Panc1 (cell line): Measurements from ENCODE around the gene CNPY4. TPM values are rescaled to one million over a fixed set of nuclear protein-coding genes. Genes with fewer than 3 reads are reported as not detected.

Source experiments
- ATAC-seq: fragments of 200-7000 bp; cut with Tn5 transposase; 2 replicates; pipeline ENCODE4 v1.9.1; 2020; ENCODE audit warnings: mild to moderate bottlenecking, moderate library complexity
- BruUV-seq: library from RNA; stranded (reverse); fragments of 400-500 nt; replicated peaks from 2 replicates; lab custom pipeline; 2021; lab: Mats Ljungman, UMichigan
- CTCF ChIA-PET: fragments of 300-600 bp; sonication (Branson Sonifier 250); formaldehyde crosslinking; loops from one replicate; lab custom pipeline; 2022; ENCODE audit warnings: antibody characterized with exemption; lab: Charles Lee
- POLR2A ChIA-PET: fragments of 300-600 bp; sonication (Branson Sonifier 250); formaldehyde crosslinking; loops from one replicate; lab custom pipeline; 2022; ENCODE audit warnings: antibody characterized with exemption; lab: Charles Lee
- DNase-seq: peaks from one replicate; pipeline ENCODE4 v3.0.0-alpha.2; 2010; ENCODE audit warnings: low read depth, low spot score
- H3K27ac ChIP-seq: 2 replicates; pipeline ENCODE4 v1.5.1; 2011; ENCODE audit warnings: mild to moderate bottlenecking, low read length, inconsistent platforms
- H3K27me3 ChIP-seq: fragments of 200-500 bp; sonication (Bioruptor generic); 2 replicates; pipeline ENCODE4 v1.6.0; 2014; ENCODE audit warnings: low read length, inconsistent platforms; ENCODE audit not compliant: control insufficient read depth, insufficient read depth
- H3K36me3 ChIP-seq: fragments of 200-500 bp; sonication (Bioruptor generic); 2 replicates; pipeline ENCODE4 v1.5.1; 2014; ENCODE audit warnings: inconsistent platforms, mild to moderate bottlenecking, low read length, moderate library complexity; ENCODE audit not compliant: control insufficient read depth, insufficient read depth
- H3K4me1 ChIP-seq: 2 replicates; pipeline ENCODE4 v1.5.1; 2011; ENCODE audit warnings: inconsistent platforms, mild to moderate bottlenecking, low read length, moderate library complexity; ENCODE audit not compliant: control insufficient read depth, insufficient read depth
- H3K4me3 ChIP-seq, 2 experiments: 2 replicates each; pipeline ENCODE4 v1.5.1; 2011 to 2012; ENCODE audit warnings: low read depth in 2 of 2, low read length in 2 of 2, mild to moderate bottlenecking in 2 of 2, inconsistent platforms in 1 of 2, moderate library complexity in 1 of 2
- H3K9me3 ChIP-seq: fragments of 200-500 bp; sonication (Bioruptor generic); 2 replicates; pipeline ENCODE4 v1.5.1; 2014; ENCODE audit warnings: low read depth, mild to moderate bottlenecking, inconsistent platforms, low read length, moderate library complexity; ENCODE audit not compliant: control insufficient read depth, insufficient read depth
- POLR2AphosphoS5 ChIP-seq: IDR thresholded peaks from 2 replicates; pipeline ENCODE4 v1.6.1; 2012; ENCODE audit warnings: mild to moderate bottlenecking, low read depth, low read length, moderate library complexity
- SIN3A ChIP-seq: IDR thresholded peaks from 2 replicates; pipeline ENCODE4 v1.6.1; 2012; ENCODE audit warnings: low read depth, mild to moderate bottlenecking, low read length, moderate library complexity, borderline replicate concordance; ENCODE audit not compliant: insufficient read depth
- TCF7L2 ChIP-seq: IDR thresholded peaks from 2 replicates; pipeline ENCODE4 v1.6.1; 2011; ENCODE audit warnings: mild to moderate bottlenecking, low read depth, low read length, inconsistent platforms
- in situ Hi-C: cut with HindIII; loops from 2 replicates; pipeline ENCODE4 v1.10.0; 2016; ENCODE audit warnings: low sequenced_read_pairs, low pct_unique_long_range_greater_than_20kb
- intact Hi-C: fragments of 100-400 bp; cut with micrococcal nuclease; formaldehyde crosslinking; loops from one replicate; pipeline ENCODE4 v1.10.0; 2022; ENCODE audit not compliant: unreplicated experiment
- total RNA-seq: library from RNA; stranded (reverse); gene quantifications from one replicate; pipeline ENCODE4 v1.2.1, GENCODE V29; 2021; ENCODE audit not compliant: unreplicated experiment
- TF ChIP-seq, protein P1 (sequence below), 2 experiments: IDR thresholded peaks; 2 replicates each; pipeline ENCODE4 v1.6.1; 2011 to 2012; ENCODE audit warnings: low read depth in 2 of 2, control low read depth in 1 of 2, low read length in 1 of 2, mild to moderate bottlenecking in 1 of 2, moderate library complexity in 1 of 2; ENCODE audit not compliant: insufficient read depth in 1 of 2
- TF ChIP-seq, protein P2 (sequence below): fragments of 450-650 bp; IDR thresholded peaks from 2 replicates; pipeline ENCODE4 v1.5.1; 2017; ENCODE audit warnings: mild to moderate bottlenecking

CNPY4 gene
- total RNA-seq, 1 experiment from 2014 or later: 12.6 TPM

DNA sequence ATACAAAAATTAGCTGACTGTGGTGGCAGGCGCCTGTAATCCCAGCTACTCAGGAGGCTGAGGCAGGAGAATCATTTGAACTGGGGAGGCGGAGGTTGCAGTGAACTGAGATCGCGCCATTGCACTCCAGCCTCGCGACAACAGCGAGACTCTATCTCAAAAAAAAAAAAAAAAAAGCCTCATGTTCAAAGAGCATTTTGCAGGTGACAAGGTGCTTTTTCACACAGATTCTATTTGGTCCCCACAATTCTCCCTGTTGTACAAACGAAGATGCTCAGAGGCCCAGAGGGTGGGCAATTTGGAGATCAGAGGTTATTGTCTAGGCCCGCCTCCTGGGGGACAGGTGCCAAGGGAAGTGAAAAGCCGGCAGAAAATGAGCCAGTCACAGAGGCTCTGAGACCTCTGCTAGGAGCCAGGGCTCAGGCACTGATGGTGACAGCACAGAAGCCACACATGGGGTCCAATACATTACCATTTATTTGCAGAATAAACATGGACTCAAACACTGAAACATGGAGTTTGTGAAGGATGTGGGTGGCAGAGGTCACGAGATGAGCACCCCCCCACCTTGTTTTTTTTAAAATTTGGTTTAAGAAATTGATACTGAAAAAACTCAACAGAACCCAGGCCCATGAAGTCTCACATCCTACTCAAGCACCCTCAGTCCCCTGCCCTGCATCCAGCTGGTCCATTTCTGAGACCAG lies 49.9 kb downstream of the CNPY4 start:
- TF ChIP-seq, protein P1, sequence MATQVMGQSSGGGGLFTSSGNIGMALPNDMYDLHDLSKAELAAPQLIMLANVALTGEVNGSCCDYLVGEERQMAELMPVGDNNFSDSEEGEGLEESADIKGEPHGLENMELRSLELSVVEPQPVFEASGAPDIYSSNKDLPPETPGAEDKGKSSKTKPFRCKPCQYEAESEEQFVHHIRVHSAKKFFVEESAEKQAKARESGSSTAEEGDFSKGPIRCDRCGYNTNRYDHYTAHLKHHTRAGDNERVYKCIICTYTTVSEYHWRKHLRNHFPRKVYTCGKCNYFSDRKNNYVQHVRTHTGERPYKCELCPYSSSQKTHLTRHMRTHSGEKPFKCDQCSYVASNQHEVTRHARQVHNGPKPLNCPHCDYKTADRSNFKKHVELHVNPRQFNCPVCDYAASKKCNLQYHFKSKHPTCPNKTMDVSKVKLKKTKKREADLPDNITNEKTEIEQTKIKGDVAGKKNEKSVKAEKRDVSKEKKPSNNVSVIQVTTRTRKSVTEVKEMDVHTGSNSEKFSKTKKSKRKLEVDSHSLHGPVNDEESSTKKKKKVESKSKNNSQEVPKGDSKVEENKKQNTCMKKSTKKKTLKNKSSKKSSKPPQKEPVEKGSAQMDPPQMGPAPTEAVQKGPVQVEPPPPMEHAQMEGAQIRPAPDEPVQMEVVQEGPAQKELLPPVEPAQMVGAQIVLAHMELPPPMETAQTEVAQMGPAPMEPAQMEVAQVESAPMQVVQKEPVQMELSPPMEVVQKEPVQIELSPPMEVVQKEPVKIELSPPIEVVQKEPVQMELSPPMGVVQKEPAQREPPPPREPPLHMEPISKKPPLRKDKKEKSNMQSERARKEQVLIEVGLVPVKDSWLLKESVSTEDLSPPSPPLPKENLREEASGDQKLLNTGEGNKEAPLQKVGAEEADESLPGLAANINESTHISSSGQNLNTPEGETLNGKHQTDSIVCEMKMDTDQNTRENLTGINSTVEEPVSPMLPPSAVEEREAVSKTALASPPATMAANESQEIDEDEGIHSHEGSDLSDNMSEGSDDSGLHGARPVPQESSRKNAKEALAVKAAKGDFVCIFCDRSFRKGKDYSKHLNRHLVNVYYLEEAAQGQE (IDR thresholded peaks at IDR 0.05; ENCODE audit: insufficient read depth in 1 of 2, low read depth in 2 of 2, low read length in 1 of 2): no peak
- ATAC-seq (no peak), DNase-seq (no peak)
- ChIA-PET CTCF (no interaction called here), POLR2A (no interaction called here)
- in situ Hi-C loops (no loop called here), intact Hi-C loops (no loop called here)
- no TSS peak for BruUV-seq
- no peak overlapping the region for H3K4me3 ChIP-seq
- H3K9me3 ChIP-seq: no peaks in the 10 kb centered on the region
- H3K27me3 ChIP-seq: no peaks in the 10 kb centered on the region
- H3K36me3 ChIP-seq: no peaks in the 10 kb centered on the region
- H3K27ac ChIP-seq: no peak overlapping the region
- peaks cover 7% of the 10 kb centered on the region for H3K4me1 ChIP-seq

DNA sequence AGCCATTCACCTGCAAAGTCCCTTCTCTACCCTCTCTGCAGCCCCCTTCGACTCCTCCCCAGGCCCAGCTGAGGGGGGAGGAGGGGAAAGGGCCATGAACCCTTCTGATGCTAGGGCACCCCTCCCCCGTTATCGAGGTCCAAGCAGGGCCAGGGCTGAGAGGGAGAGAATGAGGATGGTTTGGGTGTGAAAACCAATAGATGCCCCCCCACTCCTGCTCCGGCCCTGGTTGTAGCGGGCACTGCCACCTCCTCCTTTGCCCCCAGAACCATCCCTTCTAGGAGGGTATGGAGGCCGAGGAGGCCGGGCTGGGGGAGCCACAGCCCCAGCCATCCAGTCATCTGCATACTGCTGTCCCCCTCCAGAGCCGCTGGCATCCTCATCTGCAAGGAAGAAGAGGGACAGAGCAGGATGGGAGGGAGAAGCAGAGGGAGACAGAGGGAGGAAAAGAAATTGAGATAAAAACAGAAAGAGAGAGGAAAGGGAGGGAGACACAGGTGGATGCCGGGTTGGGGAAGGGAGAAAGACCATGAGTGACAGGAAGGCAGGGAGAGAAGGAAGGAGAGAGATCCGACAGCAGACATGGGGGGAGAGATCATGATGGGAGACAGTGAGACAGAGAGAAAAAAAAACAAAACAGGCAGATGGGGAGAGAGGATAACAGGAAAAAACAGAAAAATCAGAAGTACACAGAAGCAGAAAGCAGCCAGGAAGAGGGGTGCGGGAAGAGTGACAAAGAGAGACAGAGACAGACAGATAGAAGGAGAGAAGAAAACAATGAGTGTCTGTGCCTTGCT lies 50.9 kb downstream of the CNPY4 start:
- intact Hi-C loops: no loop called here
- Histone ChIP-seq H3K36me3 (no peaks in the 10 kb centered on the region), H3K27ac (no peak overlapping the region), H3K4me1 (peaks cover 7% of the 10 kb centered on the region), H3K27me3 (no peaks in the 10 kb centered on the region), H3K9me3 (no peaks in the 10 kb centered on the region), H3K4me3 (no peak overlapping the region)
- CTCF ChIA-PET: no interaction called here
- TF ChIP-seq POLR2AphosphoS5 (no peak), SIN3A (no peak), TCF7L2 (no peak)
- TF ChIP-seq, protein P2, sequence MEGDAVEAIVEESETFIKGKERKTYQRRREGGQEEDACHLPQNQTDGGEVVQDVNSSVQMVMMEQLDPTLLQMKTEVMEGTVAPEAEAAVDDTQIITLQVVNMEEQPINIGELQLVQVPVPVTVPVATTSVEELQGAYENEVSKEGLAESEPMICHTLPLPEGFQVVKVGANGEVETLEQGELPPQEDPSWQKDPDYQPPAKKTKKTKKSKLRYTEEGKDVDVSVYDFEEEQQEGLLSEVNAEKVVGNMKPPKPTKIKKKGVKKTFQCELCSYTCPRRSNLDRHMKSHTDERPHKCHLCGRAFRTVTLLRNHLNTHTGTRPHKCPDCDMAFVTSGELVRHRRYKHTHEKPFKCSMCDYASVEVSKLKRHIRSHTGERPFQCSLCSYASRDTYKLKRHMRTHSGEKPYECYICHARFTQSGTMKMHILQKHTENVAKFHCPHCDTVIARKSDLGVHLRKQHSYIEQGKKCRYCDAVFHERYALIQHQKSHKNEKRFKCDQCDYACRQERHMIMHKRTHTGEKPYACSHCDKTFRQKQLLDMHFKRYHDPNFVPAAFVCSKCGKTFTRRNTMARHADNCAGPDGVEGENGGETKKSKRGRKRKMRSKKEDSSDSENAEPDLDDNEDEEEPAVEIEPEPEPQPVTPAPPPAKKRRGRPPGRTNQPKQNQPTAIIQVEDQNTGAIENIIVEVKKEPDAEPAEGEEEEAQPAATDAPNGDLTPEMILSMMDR: no peak
- TF ChIP-seq, protein P1 (IDR thresholded peaks at IDR 0.05; ENCODE audit: insufficient read depth in 1 of 2, low read depth in 2 of 2, low read length in 1 of 2): no peak
- no TSS peak for BruUV-seq
- no peak for ATAC-seq
- in situ Hi-C loops: no loop called here
- no peak for DNase-seq
- POLR2A ChIA-PET: no interaction called here
